NCI-H1092 (cell line): ENCODE results near the gene RCL1.

Source experiments
- DNase-seq: peaks from one replicate; lab custom pipeline; 2025; lab: John Stamatoyannopoulos, UW

RCL1 gene

GRCh38 chr9:4842213-4842612, 49.5 kb downstream of the RCL1 start:
- no peak for DNase-seq

- DNase-seq: no peak
These were observed 50.0 kb downstream of the RCL1 start for GRCh38 chr9:4842734-4843133.

- no peak for DNase-seq
These were observed 51.5 kb downstream of the RCL1 start for GRCh38 chr9:4844056-4844838.

GRCh38 chr9:4849369-4849768, 56.6 kb downstream of the RCL1 start:
- DNase-seq: no peak

- no peak for DNase-seq
These were observed 58.0 kb downstream of the RCL1 start for GRCh38 chr9:4850603-4851310.

GRCh38 chr9:4852419-4852818, 59.7 kb downstream of the RCL1 start:
- no peak for DNase-seq

- DNase-seq: no peak
These were observed 61.5 kb downstream of the RCL1 start for GRCh38 chr9:4854265-4854590.

- no peak for DNase-seq
These were observed 63.1 kb downstream of the RCL1 start for GRCh38 chr9:4855841-4856240.

- no peak for DNase-seq
These were observed 64.5 kb downstream of the RCL1 start for GRCh38 chr9:4857163-4857810.

- DNase-seq: no peak
These were observed 66.3 kb downstream of the RCL1 start for GRCh38 chr9:4859035-4859434.

- no peak for DNase-seq
These were observed 67.6 kb downstream of the RCL1 start for GRCh38 chr9:4860383-4860782.

- no peak for DNase-seq
These were observed 68.4 kb downstream of the RCL1 start for GRCh38 chr9:4861145-4861544.

- DNase-seq: no peak
These were observed 69.2 kb downstream of the RCL1 start for GRCh38 chr9:4861736-4862451.

GRCh38 chr9:4862506-4863250, 69.9 kb downstream of the RCL1 start:
- no peak for DNase-seq

- DNase-seq: no peak
These were observed 71.5 kb downstream of the RCL1 start for GRCh38 chr9:4864234-4864661.

- DNase-seq: no peak
These were observed 72.0 kb downstream of the RCL1 start for GRCh38 chr9:4864698-4865097.

- DNase-seq: no peak
These were observed 72.9 kb downstream of the RCL1 start for GRCh38 chr9:4865681-4866080.

GRCh38 chr9:4866239-4866969, 73.7 kb downstream of the RCL1 start:
- DNase-seq: no peak

- no peak for DNase-seq
These were observed 80.3 kb downstream of the RCL1 start for GRCh38 chr9:4873066-4873465.

- no peak for DNase-seq
These were observed 82.8 kb downstream of the RCL1 start for GRCh38 chr9:4875559-4875958.

GRCh38 chr9:4879115-4879558, 86.4 kb downstream of the RCL1 start:
- no peak for DNase-seq
